ENCODE measurements around the gene PNMT. TPM values are rescaled to one million over a fixed set of nuclear protein-coding genes. Genes with fewer than 3 reads are reported as not detected.

The PNMT gene
- total and polyA plus RNA-seq, 2 donors (not counting 1 experiment from before 2014, with no cell fraction given), result 0.13 to 0.76 TPM

DNA sequence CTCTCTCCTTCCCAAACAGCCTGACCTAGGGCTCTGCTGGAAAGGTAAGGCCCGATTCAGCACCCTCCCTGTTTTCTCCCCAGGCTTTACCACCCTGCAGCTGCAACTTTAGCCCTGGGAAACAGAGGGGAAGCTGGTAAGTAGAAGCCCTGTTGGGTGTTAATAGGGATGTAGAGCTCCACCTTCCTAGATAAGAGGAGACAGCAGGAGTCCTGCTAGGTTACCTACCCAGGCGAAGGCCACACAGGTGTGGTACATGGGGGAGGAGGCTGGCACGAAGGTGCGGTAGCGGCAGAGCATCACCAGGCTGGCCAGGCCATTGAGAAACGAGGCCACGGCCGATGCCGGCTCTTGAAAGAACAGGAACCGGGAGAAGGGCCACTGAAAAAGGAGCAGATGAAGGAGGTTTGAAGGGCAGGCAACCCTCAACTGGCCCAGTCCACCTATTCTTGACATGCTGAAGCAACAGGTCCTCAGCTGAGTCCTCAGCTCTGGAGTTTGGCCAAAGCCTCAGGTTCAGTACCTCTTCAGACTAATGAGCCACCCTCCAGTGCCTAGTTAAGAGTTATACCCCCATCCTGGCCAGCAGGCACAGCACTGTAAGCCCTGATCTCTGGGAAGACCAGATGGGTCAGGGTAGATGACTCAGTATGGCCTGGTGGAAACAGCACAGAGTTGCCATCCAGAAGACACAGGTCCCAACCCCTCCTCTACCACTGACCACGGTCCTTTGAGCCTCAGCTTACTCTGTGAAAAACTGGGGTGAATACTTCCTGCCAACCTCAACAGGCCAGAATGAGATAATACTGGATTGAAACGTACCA is 16.3 kb downstream of the PNMT start:
- intact Hi-C loops (cut with micrococcal nuclease), result loop anchor here (5.0 kb wide), 1 partner anchor 222 kb away; the partner anchor contains the start of gene CDK12
- ChIA-PET CTCF (interaction anchor here (0.9 to 1.4 kb wide), 2 partner anchors 8 to 12 kb away, joined by 3 to 6 read pairs; no protein-coding TSS in a partner anchor), POLR2A (interaction anchor here (0.6 kb wide), 1 partner anchor 130 kb away, joined by 6 read pairs; no protein-coding TSS in a partner anchor)

More for the DNA sequence above, 16.3 kb downstream of the PNMT start:
- Mint-ChIP-seq H3K27me3 (no peaks in the 10 kb centered on the region), H3K4me3 (no peak overlapping the region), H3K27ac (no peak overlapping the region), H3K9me3 (ENCODE audit: insufficient read depth) (no peaks in the 10 kb centered on the region), H3K4me1 (peaks cover 35% of the 10 kb centered on the region)
- Histone ChIP-seq H3K79me2 (ENCODE audit: control insufficient read depth, insufficient read depth, low read length) (no peaks in the 10 kb centered on the region), H3K9me3 (ENCODE audit: control extremely low read depth in 1 of 3, control insufficient read depth in 2 of 3, insufficient read depth in 1 of 3, low read length in 2 of 3) (no peaks in the 10 kb centered on the region), H3K27me3 (replicated peaks in 1 of 4; ENCODE audit: control extremely low read depth in 1 of 4, control insufficient read depth in 3 of 4, insufficient read depth in 4 of 4, low read length in 3 of 4) (no peaks in the 10 kb centered on the region), H3K4me1 (ENCODE audit: control insufficient read depth in 2 of 2, insufficient read depth in 2 of 2, low read length in 2 of 2) (peaks cover 26 to 33% of the 10 kb centered on the region in 2 donors), H3K4me3 (ENCODE audit: control extremely low read depth in 1 of 5, extremely low read depth in 1 of 5, insufficient read depth in 1 of 5, low read depth in 2 of 5, low read length in 4 of 5) (no peak overlapping the region), H3K4me2 (replicated peaks; ENCODE audit: low read depth, low read length, poor library complexity, severe bottlenecking) (no peak overlapping the region), H3K9ac (ENCODE audit: low read length) (no peak overlapping the region), H3K36me3 (replicated peaks in 1 of 2; ENCODE audit: control extremely low read depth in 1 of 2, control insufficient read depth in 1 of 2, extremely low read depth in 1 of 2, insufficient read depth in 2 of 2, low read length in 1 of 2) (peaks cover 0 to 16% of the 10 kb centered on the region in 2 experiments), H4K20me1 (ENCODE audit: control insufficient read depth, insufficient read depth, low read length, poor library complexity, severe bottlenecking) (no peaks in the 10 kb centered on the region), H2AFZ (ENCODE audit: insufficient read depth, low read depth, low read length, poor library complexity, severe bottlenecking) (no peak overlapping the region), H3K27ac (ENCODE audit: low read length in 2 of 2) (no peak overlapping the region)
- DNase-seq (no peak), ATAC-seq (ENCODE audit: low read depth) (no peak)
- TF ChIP-seq, protein P1, sequence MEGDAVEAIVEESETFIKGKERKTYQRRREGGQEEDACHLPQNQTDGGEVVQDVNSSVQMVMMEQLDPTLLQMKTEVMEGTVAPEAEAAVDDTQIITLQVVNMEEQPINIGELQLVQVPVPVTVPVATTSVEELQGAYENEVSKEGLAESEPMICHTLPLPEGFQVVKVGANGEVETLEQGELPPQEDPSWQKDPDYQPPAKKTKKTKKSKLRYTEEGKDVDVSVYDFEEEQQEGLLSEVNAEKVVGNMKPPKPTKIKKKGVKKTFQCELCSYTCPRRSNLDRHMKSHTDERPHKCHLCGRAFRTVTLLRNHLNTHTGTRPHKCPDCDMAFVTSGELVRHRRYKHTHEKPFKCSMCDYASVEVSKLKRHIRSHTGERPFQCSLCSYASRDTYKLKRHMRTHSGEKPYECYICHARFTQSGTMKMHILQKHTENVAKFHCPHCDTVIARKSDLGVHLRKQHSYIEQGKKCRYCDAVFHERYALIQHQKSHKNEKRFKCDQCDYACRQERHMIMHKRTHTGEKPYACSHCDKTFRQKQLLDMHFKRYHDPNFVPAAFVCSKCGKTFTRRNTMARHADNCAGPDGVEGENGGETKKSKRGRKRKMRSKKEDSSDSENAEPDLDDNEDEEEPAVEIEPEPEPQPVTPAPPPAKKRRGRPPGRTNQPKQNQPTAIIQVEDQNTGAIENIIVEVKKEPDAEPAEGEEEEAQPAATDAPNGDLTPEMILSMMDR (IDR thresholded peaks at IDR 0.05), result no peak
- TF ChIP-seq EZH2 (IDR thresholded peaks at IDR 0.05; ENCODE audit: borderline replicate concordance, insufficient read depth, low read depth, low read length, poor library complexity, severe bottlenecking), result no peak
- 94% methylated on average over 11 of the region's 12 CpGs for WGBS (ENCODE audit: insufficient coverage)
